Measurements from ENCODE around the gene KCNJ16. TPM values are rescaled to one million over a fixed set of nuclear protein-coding genes. Genes with fewer than 3 reads are reported as not detected.

The KCNJ16 gene
- total and polyA plus RNA-seq, 9 of the 15 experiments (the other 6 are each of a cell fraction or from before 2014, with no cell fraction given) = 0.01 to 0.75 (median 0.07) TPM; not detected in 4

DNA sequence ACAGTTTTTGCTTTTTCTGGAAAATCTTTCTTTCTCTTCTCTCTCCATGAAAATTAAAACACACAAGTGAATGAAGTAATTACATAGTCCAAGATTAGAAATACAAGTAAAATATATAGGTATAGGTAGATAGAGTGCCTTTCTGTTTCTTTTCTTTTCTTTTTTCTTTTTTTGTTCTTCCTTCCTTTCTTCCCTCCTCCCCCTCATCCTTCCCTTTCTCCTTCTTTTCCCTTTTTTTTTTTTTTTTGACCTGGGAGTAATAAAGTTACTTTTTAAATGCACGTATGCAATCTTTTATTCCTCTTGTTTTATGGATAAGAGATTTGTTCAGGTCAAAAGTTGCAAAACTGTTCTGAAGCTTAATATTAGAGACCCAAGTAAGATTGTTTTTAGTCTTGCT lies 59.8 kb downstream of the KCNJ16 start:
- in situ Hi-C loops (cut with MboI) = no loop called here
- H3K9me1 ChIP-seq (ENCODE audit: control insufficient read depth, insufficient read depth, low read length) = no peaks in the 10 kb centered on the region
- FAIRE-seq (no peak), DNase-seq (ENCODE audit: extremely low read depth in 1 of 4, low spot score in 3 of 4) (no peak), ATAC-seq (no peak)
- no peaks in the 10 kb centered on the region for H3K79me2 ChIP-seq (ENCODE audit: control insufficient read depth, insufficient read depth, low read length)
- CTCF ChIA-PET (ENCODE audit: low intra/inter-chr PET ratio) = no interaction called here
- H3K4me3 ChIP-seq = no peak overlapping the region
- no peaks in the 10 kb centered on the region for H3K36me3 ChIP-seq (ENCODE audit: control insufficient read depth, insufficient read depth, low read length)
- no peaks in the 10 kb centered on the region for H3K9me3 ChIP-seq (replicated peaks; ENCODE audit: control insufficient read depth, insufficient read depth, low read depth, low read length)
- H4K20me1 ChIP-seq (replicated peaks; ENCODE audit: control insufficient read depth, insufficient read depth, low read length) = no peaks in the 10 kb centered on the region
- H3K27me3 ChIP-seq (ENCODE audit: control insufficient read depth in 2 of 2, insufficient read depth in 2 of 2, low read length in 2 of 2) = no peaks in the 10 kb centered on the region
- peak overlapping the region; percentile 89; the same call in 1 of the 2 replicates for H2AFZ ChIP-seq (ENCODE audit: low read depth, low read length)
- no TSS peak for BruUV-seq (replicated peaks)
- H3K4me1 ChIP-seq (replicated peaks in 1 of 2; ENCODE audit: control insufficient read depth in 2 of 2, insufficient read depth in 2 of 2, low read length in 2 of 2) = no peaks in the 10 kb centered on the region; a peak in 1 of 5 replicates
- intact Hi-C loops (cut with micrococcal nuclease) = loop anchor here (10.0 kb wide), 1 partner anchor 240 kb away; no protein-coding TSS in a partner anchor
- peak overlapping the region in 1 of 2 experiments; percentile 60; a peak in 2 of 4 replicates for H3K9ac ChIP-seq (ENCODE audit: insufficient read depth in 1 of 2, low read depth in 2 of 2, low read length in 2 of 2)
- POLR2A ChIA-PET = no interaction called here
- H3K27ac ChIP-seq (ENCODE audit: extremely low read depth, low read depth, low read length) = no peak overlapping the region
- TF ChIP-seq, protein P1, sequence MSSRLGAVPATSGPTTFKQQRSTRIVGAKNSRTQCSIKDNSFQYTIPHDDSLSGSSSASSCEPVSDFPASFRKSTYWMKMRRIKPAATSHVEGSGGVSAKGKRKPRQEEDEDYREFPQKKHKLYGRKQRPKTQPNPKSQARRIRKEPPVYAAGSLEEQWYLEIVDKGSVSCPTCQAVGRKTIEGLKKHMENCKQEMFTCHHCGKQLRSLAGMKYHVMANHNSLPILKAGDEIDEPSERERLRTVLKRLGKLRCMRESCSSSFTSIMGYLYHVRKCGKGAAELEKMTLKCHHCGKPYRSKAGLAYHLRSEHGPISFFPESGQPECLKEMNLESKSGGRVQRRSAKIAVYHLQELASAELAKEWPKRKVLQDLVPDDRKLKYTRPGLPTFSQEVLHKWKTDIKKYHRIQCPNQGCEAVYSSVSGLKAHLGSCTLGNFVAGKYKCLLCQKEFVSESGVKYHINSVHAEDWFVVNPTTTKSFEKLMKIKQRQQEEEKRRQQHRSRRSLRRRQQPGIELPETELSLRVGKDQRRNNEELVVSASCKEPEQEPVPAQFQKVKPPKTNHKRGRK (tag; IDR thresholded peaks at IDR 0.05) = peak; percentile 92
- no peak for TF ChIP-seq ETS2 (tag; IDR thresholded peaks at IDR 0.05; ENCODE audit: borderline replicate concordance, poor library complexity, severe bottlenecking)
- no peak overlapping the region for H3K4me2 ChIP-seq (ENCODE audit: insufficient read depth, low read length)
- 40% methylated on average over 1 of the region's 1 CpG for WGBS (ENCODE audit: insufficient coverage, low coverage, missing lambda C conversion rate)

DNA sequence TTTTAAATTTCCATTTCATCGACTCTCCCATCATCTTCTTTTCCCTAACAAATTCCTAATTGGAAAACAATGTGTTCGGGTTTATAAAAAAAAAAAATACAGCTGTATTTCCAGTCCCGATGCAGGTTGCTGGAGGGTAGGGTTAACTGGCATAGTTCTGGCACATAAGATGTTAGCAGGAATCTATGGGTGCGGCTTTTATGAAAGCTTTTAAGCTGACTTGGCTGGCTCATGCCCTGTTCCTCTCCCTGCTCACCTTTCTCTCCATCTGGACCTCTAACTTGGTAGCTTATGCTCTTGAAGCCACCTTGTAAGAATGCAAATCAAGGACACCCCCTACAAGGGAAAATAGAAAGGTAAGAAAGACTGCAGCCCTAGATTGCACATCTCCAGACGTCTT lies 61.1 kb downstream of the KCNJ16 start:
- Histone ChIP-seq H3K4me1 (replicated peaks in 1 of 2; ENCODE audit: control insufficient read depth in 2 of 2, insufficient read depth in 2 of 2, low read length in 2 of 2) (no peaks in the 10 kb centered on the region; a peak in 1 of 5 replicates), H2AFZ (ENCODE audit: low read depth, low read length) (no peak overlapping the region), H3K27ac (ENCODE audit: extremely low read depth, low read depth, low read length) (no peak overlapping the region), H3K4me3 (no peak overlapping the region), H3K9ac (ENCODE audit: insufficient read depth in 1 of 2, low read depth in 2 of 2, low read length in 2 of 2) (no peak overlapping the region), H3K36me3 (ENCODE audit: control insufficient read depth, insufficient read depth, low read length) (no peaks in the 10 kb centered on the region), H3K4me2 (ENCODE audit: insufficient read depth, low read length) (no peak overlapping the region), H3K9me1 (ENCODE audit: control insufficient read depth, insufficient read depth, low read length) (no peaks in the 10 kb centered on the region), H3K9me3 (replicated peaks; ENCODE audit: control insufficient read depth, insufficient read depth, low read depth, low read length) (no peaks in the 10 kb centered on the region), H3K79me2 (ENCODE audit: control insufficient read depth, insufficient read depth, low read length) (no peaks in the 10 kb centered on the region), H4K20me1 (replicated peaks; ENCODE audit: control insufficient read depth, insufficient read depth, low read length) (no peaks in the 10 kb centered on the region), H3K27me3 (ENCODE audit: control insufficient read depth in 2 of 2, insufficient read depth in 2 of 2, low read length in 2 of 2) (no peaks in the 10 kb centered on the region)
- ATAC-seq = no peak
- ChIA-PET POLR2A (interaction anchor here (0.7 kb wide), 1 partner anchor 9 kb away, joined by 3 read pairs; no protein-coding TSS in a partner anchor), CTCF (ENCODE audit: low intra/inter-chr PET ratio) (no interaction called here)
- intact Hi-C loops (cut with micrococcal nuclease) = loop anchor here (10.0 kb wide), 1 partner anchor 241 kb away; no protein-coding TSS in a partner anchor
- no TSS peak for BruUV-seq (replicated peaks)
- whole genome bisulfite sequencing (ENCODE audit: insufficient coverage, low coverage, missing lambda C conversion rate) = 33% methylated on average over 5 of the region's 5 CpGs
- FAIRE-seq = no peak
- in situ Hi-C loops (cut with MboI) = no loop called here
- DNase-seq (ENCODE audit: extremely low read depth in 1 of 4, low spot score in 3 of 4) = no peak
- TF ChIP-seq, protein P2, sequence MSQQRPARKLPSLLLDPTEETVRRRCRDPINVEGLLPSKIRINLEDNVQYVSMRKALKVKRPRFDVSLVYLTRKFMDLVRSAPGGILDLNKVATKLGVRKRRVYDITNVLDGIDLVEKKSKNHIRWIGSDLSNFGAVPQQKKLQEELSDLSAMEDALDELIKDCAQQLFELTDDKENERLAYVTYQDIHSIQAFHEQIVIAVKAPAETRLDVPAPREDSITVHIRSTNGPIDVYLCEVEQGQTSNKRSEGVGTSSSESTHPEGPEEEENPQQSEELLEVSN (IDR thresholded peaks at IDR 0.05; ENCODE audit: borderline replicate concordance in 1 of 2, extremely low read depth in 1 of 2, insufficient read depth in 1 of 2, insufficient read length in 1 of 2, low read depth in 1 of 2, low read length in 1 of 2, poor library complexity in 1 of 2, severe bottlenecking in 1 of 2) = no peak
- TF ChIP-seq, protein P3, sequence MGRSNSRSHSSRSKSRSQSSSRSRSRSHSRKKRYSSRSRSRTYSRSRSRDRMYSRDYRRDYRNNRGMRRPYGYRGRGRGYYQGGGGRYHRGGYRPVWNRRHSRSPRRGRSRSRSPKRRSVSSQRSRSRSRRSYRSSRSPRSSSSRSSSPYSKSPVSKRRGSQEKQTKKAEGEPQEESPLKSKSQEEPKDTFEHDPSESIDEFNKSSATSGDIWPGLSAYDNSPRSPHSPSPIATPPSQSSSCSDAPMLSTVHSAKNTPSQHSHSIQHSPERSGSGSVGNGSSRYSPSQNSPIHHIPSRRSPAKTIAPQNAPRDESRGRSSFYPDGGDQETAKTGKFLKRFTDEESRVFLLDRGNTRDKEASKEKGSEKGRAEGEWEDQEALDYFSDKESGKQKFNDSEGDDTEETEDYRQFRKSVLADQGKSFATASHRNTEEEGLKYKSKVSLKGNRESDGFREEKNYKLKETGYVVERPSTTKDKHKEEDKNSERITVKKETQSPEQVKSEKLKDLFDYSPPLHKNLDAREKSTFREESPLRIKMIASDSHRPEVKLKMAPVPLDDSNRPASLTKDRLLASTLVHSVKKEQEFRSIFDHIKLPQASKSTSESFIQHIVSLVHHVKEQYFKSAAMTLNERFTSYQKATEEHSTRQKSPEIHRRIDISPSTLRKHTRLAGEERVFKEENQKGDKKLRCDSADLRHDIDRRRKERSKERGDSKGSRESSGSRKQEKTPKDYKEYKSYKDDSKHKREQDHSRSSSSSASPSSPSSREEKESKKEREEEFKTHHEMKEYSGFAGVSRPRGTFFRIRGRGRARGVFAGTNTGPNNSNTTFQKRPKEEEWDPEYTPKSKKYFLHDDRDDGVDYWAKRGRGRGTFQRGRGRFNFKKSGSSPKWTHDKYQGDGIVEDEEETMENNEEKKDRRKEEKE (IDR thresholded peaks at IDR 0.05; ENCODE audit: borderline replicate concordance in 1 of 2, control insufficient read depth in 1 of 2, low read depth in 2 of 2, low read length in 1 of 2) = no peak
- TF ChIP-seq PML (IDR thresholded peaks at IDR 0.05; ENCODE audit: low read length) (no peak), KAT8 (IDR thresholded peaks at IDR 0.05; ENCODE audit: low read depth) (no peak), RAD21 (CRISPR knock-in tag; conservative IDR thresholded peaks at IDR 0.05 in 1 of 2, IDR thresholded peaks at IDR 0.05 in 1 of 2) (no peak)
